Urinary bladder (tissue), 4 donors: ENCODE data around the gene LENG9. TPM values are rescaled to one million over a fixed set of nuclear protein-coding genes. Genes with fewer than 3 reads are reported as not detected.

Experiments
- DNase-seq: peaks from one replicate; pipeline ENCODE4 v3.0.0-alpha.2; 2015; ENCODE audit errors: extremely low spot score
- H3K27ac ChIP-seq: one replicate; pipeline ENCODE4 v1.5.1; 2013; ENCODE audit warnings: low read depth, mild to moderate bottlenecking, moderate library complexity
- H3K36me3 ChIP-seq: one replicate; pipeline ENCODE4 v1.6.1; 2013; ENCODE audit warnings: mild to moderate bottlenecking, moderate library complexity; ENCODE audit not compliant: insufficient read depth
- H3K4me1 ChIP-seq: one replicate; pipeline ENCODE4 v1.6.1; 2013; ENCODE audit warnings: mild to moderate bottlenecking, moderate library complexity; ENCODE audit not compliant: insufficient read depth
- H3K4me3 ChIP-seq: one replicate; pipeline ENCODE4 v1.5.1; 2013; ENCODE audit warnings: low read depth, low read length
- WGBS: extraction: QIAGEN DNeasy Blood & Tissue Kit; methylation state at CpG from one replicate; pipeline ENCODE4 v1.1.7; 2013; 5-methylcytosine and 5-hydroxymethylcytosine counted together
- polyA plus RNA-seq: library from polyadenylated mRNA; stranded (reverse); fragments of 200-250 nt; gene quantifications from one replicate; pipeline ENCODE4 v1.2.3, GENCODE V29; 2013
- total RNA-seq: library from RNA; depleted of rRNA; stranded (reverse); fragments of >200 nt; gene quantifications from one replicate; pipeline ENCODE4 v1.2.3, GENCODE V29; 2014
- donor health status: healthy with polysubstance abuse.
- donor health status: healthy.

LENG9 gene
- total and polyA plus RNA-seq, 2 donors: 3.3 to 6.2 TPM

GRCh38 chr19:54434112-54434872 is 29.3 kb downstream of the LENG9 start:
- no peaks in the 10 kb centered on the region for H3K4me1 ChIP-seq

GRCh38 chr19:54433697-54434096 is 29.9 kb downstream of the LENG9 start:
- Histone ChIP-seq H3K4me3 (no peak overlapping the region), H3K36me3 (no peaks in the 10 kb centered on the region), H3K27ac (no peak overlapping the region), H3K4me1 (no peaks in the 10 kb centered on the region)
- no peak for DNase-seq
- WGBS: 93% methylated on average over 5 of the region's 5 CpGs

More at GRCh38 chr19:54434112-54434872, 29.3 kb downstream of the LENG9 start:
- WGBS: 54% methylated on average over 23 of the region's 23 CpGs
- H3K27ac ChIP-seq: no peak overlapping the region
- H3K4me3 ChIP-seq: no peak overlapping the region
- H3K36me3 ChIP-seq: no peaks in the 10 kb centered on the region
- DNase-seq: no peak

- Histone ChIP-seq H3K36me3 (no peaks in the 10 kb centered on the region), H3K4me1 (no peaks in the 10 kb centered on the region), H3K27ac (no peak overlapping the region), H3K4me3 (no peak overlapping the region)
- DNase-seq: no peak
- WGBS: 73% methylated on average over 10 of the region's 10 CpGs
These were observed 31.3 kb downstream of the LENG9 start for GRCh38 chr19:54432144-54432738.

- DNase-seq: no peak
- Histone ChIP-seq H3K36me3 (no peaks in the 10 kb centered on the region), H3K27ac (no peak overlapping the region), H3K4me1 (no peaks in the 10 kb centered on the region), H3K4me3 (no peak overlapping the region)
- 19% methylated on average over 11 of the region's 11 CpGs for WGBS
These were observed 32.2 kb downstream of the LENG9 start for GRCh38 chr19:54431255-54431838.

- DNase-seq: no peak
- H3K4me1 ChIP-seq: no peaks in the 10 kb centered on the region
- H3K36me3 ChIP-seq: no peaks in the 10 kb centered on the region
- 6% methylated on average over 43 of the region's 43 CpGs for WGBS
- H3K4me3 ChIP-seq: no peak overlapping the region
- no peak overlapping the region for H3K27ac ChIP-seq
These were observed 33.0 kb downstream of the LENG9 start for GRCh38 chr19:54430306-54431254.

GRCh38 chr19:54429545-54430227 is 33.9 kb downstream of the LENG9 start:
- no peak for DNase-seq
- 41% methylated on average over 13 of the region's 13 CpGs for WGBS
- Histone ChIP-seq H3K27ac (no peak overlapping the region), H3K4me3 (no peak overlapping the region), H3K36me3 (no peaks in the 10 kb centered on the region), H3K4me1 (no peaks in the 10 kb centered on the region)

GRCh38 chr19:54429176-54429495 is 34.4 kb downstream of the LENG9 start:
- no peaks in the 10 kb centered on the region for H3K4me1 ChIP-seq

GRCh38 chr19:54428323-54429175 is 35.0 kb downstream of the LENG9 start:
- no peak overlapping the region for H3K27ac ChIP-seq
- H3K36me3 ChIP-seq: no peaks in the 10 kb centered on the region
- no peaks in the 10 kb centered on the region for H3K4me1 ChIP-seq
- 70% methylated on average over 11 of the region's 11 CpGs for WGBS
- no peak overlapping the region for H3K4me3 ChIP-seq
- no peak for DNase-seq

More at GRCh38 chr19:54429176-54429495, 34.4 kb downstream of the LENG9 start:
- H3K36me3 ChIP-seq: no peaks in the 10 kb centered on the region
- no peak for DNase-seq
- H3K27ac ChIP-seq: no peak overlapping the region
- H3K4me3 ChIP-seq: no peak overlapping the region
- 36% methylated on average over 8 of the region's 8 CpGs for WGBS

GRCh38 chr19:54427586-54427985 is 36.0 kb downstream of the LENG9 start:
- no peak for DNase-seq
- 88% methylated on average over 11 of the region's 11 CpGs for WGBS
- H3K27ac ChIP-seq: no peak overlapping the region
- H3K4me1 ChIP-seq: no peaks in the 10 kb centered on the region
- no peaks in the 10 kb centered on the region for H3K36me3 ChIP-seq
- H3K4me3 ChIP-seq: no peak overlapping the region

GRCh38 chr19:54426291-54426931 is 37.2 kb downstream of the LENG9 start:
- H3K27ac ChIP-seq: no peak overlapping the region
- 63% methylated on average over 17 of the region's 17 CpGs for WGBS
- no peaks in the 10 kb centered on the region for H3K4me1 ChIP-seq
- H3K4me3 ChIP-seq: no peak overlapping the region
- DNase-seq: no peak
- H3K36me3 ChIP-seq: no peaks in the 10 kb centered on the region

GRCh38 chr19:54425382-54425723 is 38.2 kb downstream of the LENG9 start:
- no peak for DNase-seq
- Histone ChIP-seq H3K4me3 (no peak overlapping the region), H3K27ac (no peak overlapping the region), H3K36me3 (no peaks in the 10 kb centered on the region), H3K4me1 (no peaks in the 10 kb centered on the region)
- WGBS: 66% methylated on average over 5 of the region's 5 CpGs
